Suprapubic skin (tissue), 4 donors: ENCODE results near the gene CYP27A1. TPM values are rescaled to one million over a fixed set of nuclear protein-coding genes. Genes with fewer than 3 reads are reported as not detected.

Source experiments
- DNase-seq, 2 donors: peaks; one replicate each; pipeline ENCODE4 v3.0.0-alpha.2; 2019; ENCODE audit warnings: low spot score in 2 of 2
- H3K27ac ChIP-seq: fragments of 200-600 bp; sonication (generic); one replicate; pipeline ENCODE4 v1.5.1; 2019
- H3K27me3 ChIP-seq: fragments of 200-600 bp; sonication (generic); one replicate; pipeline ENCODE4 v1.5.1; 2019
- H3K36me3 ChIP-seq: fragments of 200-600 bp; sonication (generic); one replicate; pipeline ENCODE4 v1.5.1; 2019
- H3K4me1 ChIP-seq: fragments of 200-600 bp; sonication (generic); one replicate; pipeline ENCODE4 v1.5.1; 2019
- H3K4me3 ChIP-seq: fragments of 200-600 bp; sonication (generic); one replicate; pipeline ENCODE4 v1.5.1; 2019; ENCODE audit warnings: mild to moderate bottlenecking
- H3K9me3 ChIP-seq: fragments of 200-600 bp; sonication (generic); one replicate; pipeline ENCODE4 v1.5.1; 2019
- CTCF ChIP-seq, 2 donors: fragments of 200-600 bp in 1 of 2; fragments of 450-650 bp in 1 of 2; sonication (generic) in 1 of 2; IDR thresholded peaks; one replicate each; pipeline ENCODE4 v1.5.1; 2016 to 2019; ENCODE audit warnings: antibody characterized with exemption in 2 of 2, mild to moderate bottlenecking in 1 of 2, moderate library complexity in 1 of 2
- EP300 ChIP-seq: sonication (generic); formaldehyde crosslinking; IDR thresholded peaks from one replicate; pipeline ENCODE4 v1.6.1; 2017; ENCODE audit warnings: antibody characterized with exemption
- POLR2A ChIP-seq, 2 donors: fragments of 450-650 bp; IDR thresholded peaks; one replicate each; pipeline ENCODE4 v1.6.1; 2017; ENCODE audit warnings: antibody characterized with exemption in 2 of 2, mild to moderate bottlenecking in 2 of 2, moderate library complexity in 2 of 2
- POLR2AphosphoS5 ChIP-seq, 3 donors: sonication (generic); formaldehyde crosslinking; IDR thresholded peaks; one replicate each; pipeline ENCODE4 v1.6.1; 2017; ENCODE audit warnings: antibody characterized with exemption in 3 of 3
- WGBS: methylation state at CpG from one replicate; pipeline ENCODE4 v1.1.5; 2018; 5-methylcytosine and 5-hydroxymethylcytosine counted together
- total RNA-seq, 4 donors: library from RNA; depleted of rRNA; stranded (reverse); fragments of >200 nt; gene quantifications; one replicate each; pipeline ENCODE4 v1.1.0, GENCODE V29; 2016

CYP27A1 gene
- total RNA-seq, 4 donors from 2014 or later = 17.4 to 30.7 (median 21.8) TPM

GRCh38 chr2:218746470-218746795, 35.5 kb upstream of the CYP27A1 start:
- WGBS = 100% methylated on average over 1 of the region's 1 CpG
- Histone ChIP-seq H3K27ac (peak overlapping the region; percentile 72), H3K4me1 (peaks cover 8% of the 10 kb centered on the region), H3K36me3 (peaks cover 63% of the 10 kb centered on the region), H3K27me3 (no peaks in the 10 kb centered on the region), H3K9me3 (no peaks in the 10 kb centered on the region), H3K4me3 (no peak overlapping the region)
- no peak for DNase-seq
- no peak for TF ChIP-seq EP300

GRCh38 chr2:218746960-218747359, 35.0 kb upstream of the CYP27A1 start:
- Histone ChIP-seq H3K36me3 (peaks cover 65% of the 10 kb centered on the region), H3K27me3 (no peaks in the 10 kb centered on the region), H3K4me3 (no peak overlapping the region), H3K4me1 (peaks cover 8% of the 10 kb centered on the region), H3K27ac (peak overlapping the region; percentile 72), H3K9me3 (no peaks in the 10 kb centered on the region)
- DNase-seq = no peak
- WGBS = 83% methylated on average over 9 of the region's 10 CpGs
- TF ChIP-seq CTCF (IDR thresholded peaks at IDR 0.05) = no peak
- no peak for TF ChIP-seq POLR2A (IDR thresholded peaks at IDR 0.05)
- TF ChIP-seq POLR2AphosphoS5 (IDR thresholded peaks at IDR 0.05) = no peak
- no peak for TF ChIP-seq EP300

- no peak overlapping the region for H3K4me3 ChIP-seq
- no peaks in the 10 kb centered on the region for H3K27me3 ChIP-seq
- peaks cover 84% of the 10 kb centered on the region for H3K36me3 ChIP-seq
- H3K4me1 ChIP-seq = peaks cover 8% of the 10 kb centered on the region
- no peak for TF ChIP-seq POLR2AphosphoS5 (IDR thresholded peaks at IDR 0.05)
- TF ChIP-seq EP300 = no peak
- no peak for TF ChIP-seq CTCF (IDR thresholded peaks at IDR 0.05)
- no peak for TF ChIP-seq POLR2A (IDR thresholded peaks at IDR 0.05)
- 88% methylated on average over 8 of the region's 8 CpGs for WGBS
- no peaks in the 10 kb centered on the region for H3K9me3 ChIP-seq
- no peak for DNase-seq
- H3K27ac ChIP-seq = no peak overlapping the region
These were observed 33.1 kb upstream of the CYP27A1 start for GRCh38 chr2:218748741-218749441.

GRCh38 chr2:218754201-218754600, 27.7 kb upstream of the CYP27A1 start:
- TF ChIP-seq CTCF (IDR thresholded peaks at IDR 0.05) = no peak
- no peak for TF ChIP-seq POLR2AphosphoS5 (IDR thresholded peaks at IDR 0.05)
- no peak for TF ChIP-seq POLR2A (IDR thresholded peaks at IDR 0.05)
- TF ChIP-seq EP300 = no peak
- no peaks in the 10 kb centered on the region for H3K9me3 ChIP-seq
- H3K36me3 ChIP-seq = peaks cover 70% of the 10 kb centered on the region
- no peak overlapping the region for H3K4me3 ChIP-seq
- no peaks in the 10 kb centered on the region for H3K27me3 ChIP-seq
- DNase-seq = no peak
- no peak overlapping the region for H3K27ac ChIP-seq
- WGBS = 85% methylated on average over 3 of the region's 3 CpGs
- no peaks in the 10 kb centered on the region for H3K4me1 ChIP-seq

- H3K27ac ChIP-seq = no peak overlapping the region
- no peak for DNase-seq
- no peaks in the 10 kb centered on the region for H3K27me3 ChIP-seq
- H3K4me3 ChIP-seq = no peak overlapping the region
- no peak for TF ChIP-seq POLR2AphosphoS5 (IDR thresholded peaks at IDR 0.05)
- TF ChIP-seq POLR2A (IDR thresholded peaks at IDR 0.05) = no peak
- TF ChIP-seq EP300 = no peak
- no peak for TF ChIP-seq CTCF (IDR thresholded peaks at IDR 0.05)
- WGBS = 92% methylated on average over 7 of the region's 7 CpGs
- peaks cover 64% of the 10 kb centered on the region for H3K36me3 ChIP-seq
- H3K9me3 ChIP-seq = no peaks in the 10 kb centered on the region
- H3K4me1 ChIP-seq = no peaks in the 10 kb centered on the region
These were observed 27.2 kb upstream of the CYP27A1 start for GRCh38 chr2:218754781-218755180.

- Histone ChIP-seq H3K36me3 (peaks cover 60% of the 10 kb centered on the region), H3K9me3 (no peaks in the 10 kb centered on the region), H3K27me3 (no peaks in the 10 kb centered on the region), H3K4me3 (no peak overlapping the region), H3K27ac (no peak overlapping the region), H3K4me1 (no peaks in the 10 kb centered on the region)
- DNase-seq = no peak
- TF ChIP-seq EP300 (no peak), POLR2AphosphoS5 (IDR thresholded peaks at IDR 0.05) (no peak), CTCF (IDR thresholded peaks at IDR 0.05) (no peak), POLR2A (IDR thresholded peaks at IDR 0.05) (no peak)
- WGBS = 100% methylated on average over 3 of the region's 3 CpGs
These were observed 26.8 kb upstream of the CYP27A1 start for GRCh38 chr2:218755198-218755566.
